Measurements from ENCODE around the gene CD86. TPM values are rescaled to one million over a fixed set of nuclear protein-coding genes. Genes with fewer than 3 reads are reported as not detected.

CD86 gene
- total RNA-seq, 2 donors from 2014 or later: 0.57 to 5.6 TPM

DNA sequence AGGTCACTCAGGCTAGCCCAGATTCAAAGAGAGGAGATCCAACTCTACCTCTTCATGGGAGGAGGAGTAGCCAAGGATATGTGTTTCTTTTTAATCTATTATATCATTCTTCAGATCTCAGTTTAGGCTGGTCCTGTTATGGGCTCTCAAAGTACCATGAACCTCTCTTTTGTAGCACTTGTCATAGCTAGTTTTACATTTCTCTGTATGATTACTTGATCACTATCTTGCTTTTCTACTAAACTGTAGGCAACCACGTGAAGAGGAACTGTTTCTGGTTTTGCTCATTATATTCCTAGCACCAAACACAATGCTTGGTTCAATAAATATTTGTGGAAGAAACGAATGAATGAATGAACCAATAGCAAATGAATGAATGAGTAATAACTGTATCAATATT lies 29.6 kb downstream of the CD86 start:
- Histone ChIP-seq H3K9ac (ENCODE audit: low read depth in 2 of 2, low read length in 2 of 2) (no peak overlapping the region), H3K4me3 (no peak overlapping the region), H3K4me1 (no peaks in the 10 kb centered on the region), H3K9me3 (no peaks in the 10 kb centered on the region), H3K36me3 (no peaks in the 10 kb centered on the region), H3K27me3 (no peaks in the 10 kb centered on the region), H3K27ac (no peak overlapping the region)
- TF ChIP-seq, protein P1, sequence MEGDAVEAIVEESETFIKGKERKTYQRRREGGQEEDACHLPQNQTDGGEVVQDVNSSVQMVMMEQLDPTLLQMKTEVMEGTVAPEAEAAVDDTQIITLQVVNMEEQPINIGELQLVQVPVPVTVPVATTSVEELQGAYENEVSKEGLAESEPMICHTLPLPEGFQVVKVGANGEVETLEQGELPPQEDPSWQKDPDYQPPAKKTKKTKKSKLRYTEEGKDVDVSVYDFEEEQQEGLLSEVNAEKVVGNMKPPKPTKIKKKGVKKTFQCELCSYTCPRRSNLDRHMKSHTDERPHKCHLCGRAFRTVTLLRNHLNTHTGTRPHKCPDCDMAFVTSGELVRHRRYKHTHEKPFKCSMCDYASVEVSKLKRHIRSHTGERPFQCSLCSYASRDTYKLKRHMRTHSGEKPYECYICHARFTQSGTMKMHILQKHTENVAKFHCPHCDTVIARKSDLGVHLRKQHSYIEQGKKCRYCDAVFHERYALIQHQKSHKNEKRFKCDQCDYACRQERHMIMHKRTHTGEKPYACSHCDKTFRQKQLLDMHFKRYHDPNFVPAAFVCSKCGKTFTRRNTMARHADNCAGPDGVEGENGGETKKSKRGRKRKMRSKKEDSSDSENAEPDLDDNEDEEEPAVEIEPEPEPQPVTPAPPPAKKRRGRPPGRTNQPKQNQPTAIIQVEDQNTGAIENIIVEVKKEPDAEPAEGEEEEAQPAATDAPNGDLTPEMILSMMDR (IDR thresholded peaks at IDR 0.05): no peak
- no peak for DNase-seq
- intact Hi-C loops (cut with DNase I): no loop called here

DNA sequence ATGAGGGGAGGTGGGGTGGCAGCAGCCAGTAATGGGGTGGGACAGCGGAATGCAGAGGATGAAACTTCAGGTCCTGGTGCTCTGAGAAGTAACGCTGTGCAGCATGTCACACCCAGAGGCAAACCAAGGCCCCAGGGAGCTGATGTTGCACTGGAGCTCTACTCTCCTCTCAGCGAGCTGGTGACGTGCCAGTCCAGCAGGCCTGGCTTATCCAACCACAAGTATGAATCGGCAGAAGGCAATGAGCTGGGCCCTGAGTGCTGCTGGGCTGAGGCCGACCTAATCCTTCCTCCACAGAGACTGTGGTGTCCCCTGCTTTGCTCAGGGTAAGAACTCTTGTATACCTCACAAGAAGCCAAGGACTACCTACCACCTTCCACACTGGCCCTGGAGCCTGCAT lies 30.5 kb downstream of the CD86 start:
- no peak overlapping the region for H3K27ac ChIP-seq

DNA sequence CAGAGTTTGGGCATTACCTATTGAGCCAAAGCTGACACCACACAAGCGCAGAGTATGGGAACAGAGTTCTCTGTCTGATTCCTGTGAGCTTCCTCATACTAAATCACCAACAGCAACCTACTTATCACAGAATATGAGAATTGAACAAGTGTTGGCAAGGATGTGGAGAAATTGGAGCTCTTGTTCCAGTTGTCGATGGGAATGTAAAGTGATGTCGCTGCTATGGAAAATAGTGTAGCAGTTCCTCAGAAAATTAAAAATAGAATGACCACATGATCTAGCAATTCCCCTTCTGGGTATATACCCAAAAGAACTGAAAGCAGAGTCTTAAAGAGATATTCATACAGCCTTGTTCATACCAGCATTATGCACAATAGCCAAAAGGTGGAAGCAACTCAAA lies 33.4 kb downstream of the CD86 start:
- intact Hi-C loops (cut with DNase I): no loop called here
- no peaks in the 10 kb centered on the region for H3K4me1 ChIP-seq
- DNase-seq: no peak
- no peak overlapping the region for H3K9ac ChIP-seq (ENCODE audit: low read depth in 2 of 2, low read length in 2 of 2)
- no peak overlapping the region for H3K27ac ChIP-seq
- no peak overlapping the region for H3K4me3 ChIP-seq
- H3K36me3 ChIP-seq: no peaks in the 10 kb centered on the region
- no peaks in the 10 kb centered on the region for H3K27me3 ChIP-seq
- H3K9me3 ChIP-seq: no peaks in the 10 kb centered on the region
- TF ChIP-seq, protein P1 (IDR thresholded peaks at IDR 0.05): no peak

More for the DNA sequence above, 30.5 kb downstream of the CD86 start:
- H3K36me3 ChIP-seq: no peaks in the 10 kb centered on the region
- no peaks in the 10 kb centered on the region for H3K9me3 ChIP-seq
- TF ChIP-seq, protein P1 (IDR thresholded peaks at IDR 0.05): no peak
- H3K4me3 ChIP-seq: no peak overlapping the region
- intact Hi-C loops (cut with DNase I): no loop called here
- H3K9ac ChIP-seq (ENCODE audit: low read depth in 2 of 2, low read length in 2 of 2): no peak overlapping the region
- H3K4me1 ChIP-seq: no peaks in the 10 kb centered on the region
- no peaks in the 10 kb centered on the region for H3K27me3 ChIP-seq
- DNase-seq: no peak

DNA sequence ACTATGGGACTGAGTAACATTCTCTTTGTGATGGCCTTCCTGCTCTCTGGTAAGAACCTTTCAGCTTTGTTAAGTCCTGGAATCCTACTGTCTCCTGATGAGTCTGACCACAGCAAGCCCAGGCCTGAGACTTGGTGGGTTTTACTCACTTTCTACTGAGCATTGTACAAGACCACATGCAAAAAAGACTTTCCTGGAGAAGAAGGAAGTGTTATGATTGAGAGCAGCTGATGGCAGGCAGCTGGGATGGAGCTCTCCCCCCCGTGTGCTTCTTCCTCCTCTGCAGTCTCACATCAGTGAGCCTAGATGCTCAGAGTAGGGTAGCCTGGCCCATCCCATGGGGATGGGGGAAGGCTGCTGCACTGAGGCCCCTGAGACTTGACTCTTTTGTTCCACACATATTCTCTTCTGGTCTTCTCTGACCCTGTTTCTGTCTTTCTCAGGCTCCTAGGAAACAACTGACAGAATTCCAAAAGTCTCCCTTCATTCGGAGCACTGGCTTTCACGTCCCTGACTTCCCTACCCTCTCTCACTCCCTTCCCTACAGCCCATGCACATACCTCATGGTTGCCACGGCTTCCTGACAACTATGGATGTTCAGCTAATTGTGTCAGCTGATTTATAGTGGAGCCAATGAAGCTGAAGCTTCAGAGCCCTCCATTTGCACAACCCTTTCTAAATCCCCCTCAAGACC lies 36.6 kb downstream of the CD86 start:
- H3K27ac ChIP-seq: no peak overlapping the region
- TF ChIP-seq, protein P1 (IDR thresholded peaks at IDR 0.05): no peak
- H3K4me1 ChIP-seq: no peaks in the 10 kb centered on the region
- no peaks in the 10 kb centered on the region for H3K36me3 ChIP-seq
- DNase-seq: no peak
- intact Hi-C loops (cut with DNase I): no loop called here
- H3K27me3 ChIP-seq: no peaks in the 10 kb centered on the region
- H3K9me3 ChIP-seq: no peaks in the 10 kb centered on the region
- no peak overlapping the region for H3K9ac ChIP-seq (ENCODE audit: low read depth in 2 of 2, low read length in 2 of 2)
- no peak overlapping the region for H3K4me3 ChIP-seq

DNA sequence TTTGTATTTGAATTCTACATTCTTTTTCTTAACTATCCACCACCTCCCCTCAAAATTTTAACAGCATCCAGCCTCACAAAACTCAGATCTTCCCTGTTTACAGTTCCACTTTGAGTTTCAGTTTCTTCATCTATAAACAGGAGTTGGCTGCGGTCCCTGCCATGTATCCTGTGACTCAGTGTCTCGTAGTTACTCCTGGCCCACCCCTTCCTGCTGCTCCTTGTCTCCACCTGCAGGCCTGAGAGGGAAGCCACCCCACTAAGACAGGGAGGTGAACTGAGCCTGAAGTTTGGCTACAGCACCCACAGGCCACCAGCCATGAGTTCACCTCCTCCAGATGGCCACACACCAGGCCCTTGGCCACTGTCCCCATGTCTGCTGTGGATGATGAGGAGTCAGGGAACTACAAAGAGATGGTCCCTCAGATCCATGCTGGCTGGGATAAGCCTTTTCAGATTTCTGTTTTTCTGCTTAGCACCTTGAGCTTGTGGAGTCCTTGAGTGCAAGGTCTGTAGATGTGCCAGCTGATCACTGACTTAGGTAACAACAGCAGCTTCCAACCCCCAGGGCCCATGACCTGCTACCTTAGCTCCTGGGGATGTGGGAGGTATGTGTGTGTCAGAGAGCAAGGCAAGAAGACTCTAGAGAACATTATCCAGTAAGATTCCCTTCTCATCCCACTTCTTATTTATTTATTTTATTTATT lies 37.5 kb downstream of the CD86 start:
- H3K4me3 ChIP-seq: no peak overlapping the region
- no peaks in the 10 kb centered on the region for H3K27me3 ChIP-seq
- no peaks in the 10 kb centered on the region for H3K9me3 ChIP-seq
- H3K27ac ChIP-seq: no peak overlapping the region
- H3K36me3 ChIP-seq: no peaks in the 10 kb centered on the region
- intact Hi-C loops (cut with DNase I): no loop called here
- TF ChIP-seq, protein P1 (IDR thresholded peaks at IDR 0.05): peak; percentile 32
- DNase-seq: peak; percentile 29
- H3K9ac ChIP-seq (ENCODE audit: low read depth in 2 of 2, low read length in 2 of 2): no peak overlapping the region
- no peaks in the 10 kb centered on the region for H3K4me1 ChIP-seq

Data from colonic mucosa (tissue), 4 donors.